HepG2 (cell line): ENCODE data around the gene CPS1. TPM values are rescaled to one million over a fixed set of nuclear protein-coding genes. Genes with fewer than 3 reads are reported as not detected.

Experiments used
- ATF2 ChIP-seq: sonication (generic); formaldehyde crosslinking; IDR thresholded peaks from 2 replicates; pipeline ENCODE4 v1.4.0; 2020; ENCODE audit warnings: missing genetic modification reagents
- ETV5 ChIP-seq: IDR thresholded peaks from 2 replicates; pipeline ENCODE4 v1.6.1; 2018; ENCODE audit warnings: missing biosample characterization, missing genetic modification reagents, inconsistent platforms, borderline replicate concordance
- GABPA ChIP-seq, 2 experiments: IDR thresholded peaks; 2 replicates each; pipeline ENCODE4 v1.6.1; 2011 to 2016; ENCODE audit warnings: low read depth in 2 of 2, low read length in 1 of 2, missing biosample characterization in 1 of 2, missing genetic modification characterization in 1 of 2
- GATA4 ChIP-seq: sonication (generic); IDR thresholded peaks from 2 replicates; pipeline ENCODE4 v1.6.1; 2016; ENCODE audit warnings: antibody characterized with exemption, low read depth, borderline replicate concordance
- HMG20B ChIP-seq: conservative IDR thresholded peaks from 2 replicates; pipeline ENCODE4 v1.6.1; 2016; ENCODE audit warnings: missing genetic modification reagents, missing compliant biosample characterization
- IKZF5 ChIP-seq: IDR thresholded peaks from 2 replicates; pipeline ENCODE4 v1.6.1; 2018; ENCODE audit warnings: missing genetic modification reagents, mild to moderate bottlenecking, missing compliant biosample characterization
- ISL2 ChIP-seq: sonication (generic); formaldehyde crosslinking; IDR thresholded peaks from 2 replicates; pipeline ENCODE4 v1.5.0; 2020; ENCODE audit warnings: missing genetic modification reagents
- KAT8 ChIP-seq: IDR thresholded peaks from 2 replicates; pipeline ENCODE4 v1.6.1; 2016; ENCODE audit warnings: missing genetic modification reagents, missing compliant biosample characterization
- KLF11 ChIP-seq: IDR thresholded peaks from 2 replicates; pipeline ENCODE4 v1.6.1; 2016; ENCODE audit warnings: missing compliant biosample characterization
- PPARG ChIP-seq: conservative IDR thresholded peaks from 2 replicates; pipeline ENCODE4 v1.6.1; 2016; ENCODE audit warnings: missing biosample characterization, missing genetic modification reagents
- RFX5 ChIP-seq: IDR thresholded peaks from 2 replicates; pipeline ENCODE4 v1.6.1; 2011; ENCODE audit warnings: low read depth, low read length, improper control_type of control experiment
- TBX2 ChIP-seq: sonication (generic); formaldehyde crosslinking; IDR thresholded peaks from 2 replicates; pipeline ENCODE4 v1.5.0; 2020; ENCODE audit warnings: missing genetic modification reagents, mild to moderate bottlenecking, borderline replicate concordance
- YEATS2 ChIP-seq: sonication (generic); formaldehyde crosslinking; IDR thresholded peaks from 2 replicates; pipeline ENCODE4 v1.4.0; 2020; ENCODE audit warnings: missing genetic modification reagents, borderline replicate concordance
- ZGPAT ChIP-seq: IDR thresholded peaks from 2 replicates; pipeline ENCODE4 v1.6.1; 2016; ENCODE audit warnings: mild to moderate bottlenecking
- ZMYM3 ChIP-seq: sonication (generic); formaldehyde crosslinking; IDR thresholded peaks from 2 replicates; pipeline ENCODE4 v1.5.1; 2020; ENCODE audit warnings: mild to moderate bottlenecking, missing genetic modification reagents
- ZNF512 ChIP-seq: sonication (generic); formaldehyde crosslinking; IDR thresholded peaks from 2 replicates; pipeline ENCODE4 v1.4.0; 2020; ENCODE audit warnings: mild to moderate bottlenecking, missing genetic modification reagents
- ZNF691 ChIP-seq: sonication (generic); formaldehyde crosslinking; IDR thresholded peaks from 2 replicates; pipeline ENCODE4 v1.4.0; 2020; ENCODE audit warnings: missing genetic modification reagents, low read depth, mild to moderate bottlenecking, borderline replicate concordance
- ZNF710 ChIP-seq: sonication (generic); formaldehyde crosslinking; IDR thresholded peaks from 2 replicates; pipeline ENCODE4 v1.5.0; 2020; ENCODE audit warnings: mild to moderate bottlenecking, missing genetic modification reagents, borderline replicate concordance
- ZNF747 ChIP-seq: sonication (generic); formaldehyde crosslinking; IDR thresholded peaks from 2 replicates; pipeline ENCODE4 v1.8.1; 2023; ENCODE audit warnings: missing genetic modification reagents, mild to moderate bottlenecking, borderline replicate concordance
- polyA plus RNA-seq, 8 experiments: library from polyadenylated mRNA; depleted of rRNA in 3 of 8; stranded (reverse) in 7 of 8; unstranded in 1 of 8; fragments of >200 nt; fragmentation: Illumina TruSeq in 4 of 8; extraction: Trizol in 4 of 8; gene quantifications; 2 replicates each; pipeline versions ENCODE4 v1.2.1 to v1.2.3, GENCODE V29; 2011 to 2016; ENCODE audit warnings: low read depth in 4 of 8, missing spikeins in 1 of 8, mixed read lengths in 1 of 8; ENCODE audit not compliant: insufficient read depth in 1 of 8
- total RNA-seq, 5 experiments: library from RNA; depleted of rRNA; stranded (reverse); fragments of >200 nt; fragmentation: Illumina TruSeq; extraction: Trizol; gene quantifications; 2 replicates each; pipeline ENCODE4 v1.2.3, GENCODE V29; 2016; ENCODE audit warnings: low read depth in 1 of 5

CPS1 gene
- total and polyA plus RNA-seq, 2 of the 13 experiments (the other 11 are each of a cell fraction or from before 2014, with no cell fraction given): 24.4 to 51.7 TPM

- TF ChIP-seq ZNF512 (CRISPR knock-in tag) (no peak), ZMYM3 (CRISPR knock-in tag) (peak; percentile 47; the same call in 1 of the 2 replicates), RFX5 (no peak), ZGPAT (CRISPR knock-in tag) (peak; percentile 71), PPARG (CRISPR knock-in tag) (peak; percentile 59), HMG20B (CRISPR knock-in tag) (0 out of 2 replicates have a peak, but pooled peaks have one; percentile 59), GATA4 (no peak), ETV5 (no peak; the same call in 1 of the 2 replicates), GABPA (IDR thresholded peaks at IDR 0.05; ENCODE audit: low read depth, low read length) (no peak), GABPA (CRISPR knock-in tag; IDR thresholded peaks at IDR 0.05; ENCODE audit: low read depth) (no peak), YEATS2 (no peak), ZNF710 (CRISPR knock-in tag) (peak; percentile 35; the same call in 1 of the 2 replicates), ZNF691 (CRISPR knock-in tag) (no peak), KLF11 (CRISPR knock-in tag) (no peak), TBX2 (CRISPR knock-in tag) (0 out of 2 replicates have a peak, but pooled peaks have one; percentile 28), KAT8 (CRISPR knock-in tag) (peak; percentile 32; the same call in 1 of the 2 replicates), IKZF5 (CRISPR knock-in tag) (0 out of 2 replicates have a peak, but pooled peaks have one; percentile 29), ZNF747 (CRISPR knock-in tag) (no peak), ISL2 (CRISPR knock-in tag) (peak; percentile 82), ATF2 (CRISPR knock-in tag) (peak; percentile 52; the same call in 1 of the 2 replicates)
Observed at GRCh38 chr2:210523650-210524289, 32.6 kb upstream of the CPS1 start (continued).
